Measurements from ENCODE around the gene EIF4G3. TPM values are rescaled to one million over a fixed set of nuclear protein-coding genes. Genes with fewer than 3 reads are reported as not detected.
"Not testable (repeated sequence)": the region's sequence is repeated elsewhere in the genome, so short reads cannot be mapped to it uniquely, and the experiment has no call there.

EIF4G3 gene
- total RNA-seq, 1 experiment from 2014 or later, result 55.4 TPM

DNA sequence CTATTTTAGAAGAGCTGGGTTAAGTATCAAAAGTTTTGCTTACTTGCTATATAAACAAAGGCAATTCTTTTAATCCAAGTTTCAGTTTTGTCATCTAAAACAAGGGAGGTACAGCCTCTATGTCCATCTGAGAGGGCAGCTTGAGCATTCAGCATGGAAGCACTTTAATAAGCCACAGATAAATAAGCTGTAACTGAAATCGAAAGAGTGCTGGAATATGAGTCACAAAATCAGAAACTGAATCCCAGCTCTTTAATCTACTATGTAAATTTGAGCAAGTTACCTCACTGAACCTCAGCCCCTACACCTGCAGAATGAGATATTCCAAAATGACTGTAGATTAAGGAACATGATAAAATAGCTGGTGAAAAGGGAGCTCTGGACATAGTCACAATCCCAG lies 309.6 kb downstream of the EIF4G3 start:
- intact Hi-C loops (cut with micrococcal nuclease; ENCODE audit: unreplicated experiment), result no loop called here
- POLR2A ChIA-PET, result no interaction called here
- BruUV-seq (replicated peaks), result no TSS peak

GRCh38 chr1:20865001-20865400 lies 311.7 kb downstream of the EIF4G3 start:
- TF ChIP-seq, protein P1, sequence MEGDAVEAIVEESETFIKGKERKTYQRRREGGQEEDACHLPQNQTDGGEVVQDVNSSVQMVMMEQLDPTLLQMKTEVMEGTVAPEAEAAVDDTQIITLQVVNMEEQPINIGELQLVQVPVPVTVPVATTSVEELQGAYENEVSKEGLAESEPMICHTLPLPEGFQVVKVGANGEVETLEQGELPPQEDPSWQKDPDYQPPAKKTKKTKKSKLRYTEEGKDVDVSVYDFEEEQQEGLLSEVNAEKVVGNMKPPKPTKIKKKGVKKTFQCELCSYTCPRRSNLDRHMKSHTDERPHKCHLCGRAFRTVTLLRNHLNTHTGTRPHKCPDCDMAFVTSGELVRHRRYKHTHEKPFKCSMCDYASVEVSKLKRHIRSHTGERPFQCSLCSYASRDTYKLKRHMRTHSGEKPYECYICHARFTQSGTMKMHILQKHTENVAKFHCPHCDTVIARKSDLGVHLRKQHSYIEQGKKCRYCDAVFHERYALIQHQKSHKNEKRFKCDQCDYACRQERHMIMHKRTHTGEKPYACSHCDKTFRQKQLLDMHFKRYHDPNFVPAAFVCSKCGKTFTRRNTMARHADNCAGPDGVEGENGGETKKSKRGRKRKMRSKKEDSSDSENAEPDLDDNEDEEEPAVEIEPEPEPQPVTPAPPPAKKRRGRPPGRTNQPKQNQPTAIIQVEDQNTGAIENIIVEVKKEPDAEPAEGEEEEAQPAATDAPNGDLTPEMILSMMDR (IDR thresholded peaks at IDR 0.05; ENCODE audit: insufficient read depth in 1 of 2, low read depth in 1 of 2, low read length in 1 of 2, severe bottlenecking in 1 of 2, unreplicated experiment in 1 of 2), result no peak
- H3K36me3 ChIP-seq (ENCODE audit: control insufficient read depth, insufficient read depth, low read length), result no peaks in the 10 kb centered on the region
- no peaks in the 10 kb centered on the region for H3K27me3 Mint-ChIP-seq (ENCODE audit: insufficient read depth, unreplicated experiment)
- peaks cover 40% of the 10 kb centered on the region for H3K36me3 Mint-ChIP-seq (ENCODE audit: insufficient read depth, unreplicated experiment)
- no peaks in the 10 kb centered on the region for H3K4me1 ChIP-seq
- no peaks in the 10 kb centered on the region for H3K9me3 ChIP-seq
- no TSS peak for BruUV-seq (replicated peaks)
- H3K9me3 Mint-ChIP-seq (ENCODE audit: unreplicated experiment), result no peaks in the 10 kb centered on the region
- ChIA-PET CTCF (no interaction called here), POLR2A (interaction anchor here (0.7 kb wide), 1 partner anchor 171 kb away, joined by 3 read pairs; no protein-coding TSS in a partner anchor)
- peaks cover 6% of the 10 kb centered on the region for H3K4me1 Mint-ChIP-seq (ENCODE audit: low read depth, unreplicated experiment)
- no peak overlapping the region for H3K27ac Mint-ChIP-seq (ENCODE audit: unreplicated experiment)
- DNase-seq, result no peak
- H3K4me3 Mint-ChIP-seq (ENCODE audit: unreplicated experiment), result no peak overlapping the region
- H3K27me3 ChIP-seq (replicated peaks; ENCODE audit: control insufficient read depth, insufficient read depth, low read length), result no peaks in the 10 kb centered on the region
- intact Hi-C loops (cut with micrococcal nuclease; ENCODE audit: unreplicated experiment), result no loop called here
- no peak overlapping the region for H3K4me3 ChIP-seq (ENCODE audit: low read depth, low read length)

More for the DNA sequence above, 309.6 kb downstream of the EIF4G3 start:
- Mint-ChIP-seq H3K27ac (ENCODE audit: unreplicated experiment) (no peak overlapping the region), H3K36me3 (ENCODE audit: insufficient read depth, unreplicated experiment) (peaks cover 26% of the 10 kb centered on the region), H3K4me3 (ENCODE audit: unreplicated experiment) (no peak overlapping the region), H3K27me3 (ENCODE audit: insufficient read depth, unreplicated experiment) (no peaks in the 10 kb centered on the region), H3K4me1 (ENCODE audit: low read depth, unreplicated experiment) (peaks cover 6% of the 10 kb centered on the region), H3K9me3 (ENCODE audit: unreplicated experiment) (no peaks in the 10 kb centered on the region)
- DNase-seq, result no peak
- no peaks in the 10 kb centered on the region for H3K27me3 ChIP-seq (replicated peaks; ENCODE audit: control insufficient read depth, insufficient read depth, low read length)
- H3K4me3 ChIP-seq (ENCODE audit: low read depth, low read length), result no peak overlapping the region
- TF ChIP-seq, protein P1 (IDR thresholded peaks at IDR 0.05; ENCODE audit: insufficient read depth in 1 of 2, low read depth in 1 of 2, low read length in 1 of 2, severe bottlenecking in 1 of 2, unreplicated experiment in 1 of 2), result no peak
- no peaks in the 10 kb centered on the region for H3K36me3 ChIP-seq (ENCODE audit: control insufficient read depth, insufficient read depth, low read length)
- no peaks in the 10 kb centered on the region for H3K4me1 ChIP-seq
- no peaks in the 10 kb centered on the region for H3K9me3 ChIP-seq
- CTCF ChIA-PET, result no interaction called here

DNA sequence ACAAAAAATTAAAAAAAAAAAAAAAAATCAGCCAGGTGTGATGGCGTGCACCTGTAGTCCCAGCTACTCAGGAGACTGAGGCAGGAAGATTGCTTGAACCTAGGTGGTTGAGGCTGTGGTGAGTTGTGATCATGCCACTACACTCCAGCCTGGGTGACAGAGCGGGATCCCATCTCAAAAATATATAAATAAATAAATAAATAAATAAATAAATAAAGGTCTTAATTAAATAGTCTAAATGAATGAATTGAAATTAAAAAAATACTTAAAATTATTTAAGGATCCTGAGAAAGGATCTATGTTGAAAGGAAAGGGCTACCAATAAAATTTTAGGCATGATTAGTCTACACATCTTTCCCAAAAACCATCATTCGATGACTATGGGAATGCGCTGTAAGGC lies 322.2 kb downstream of the EIF4G3 start:
- H3K27me3 ChIP-seq (replicated peaks; ENCODE audit: control insufficient read depth, insufficient read depth, low read length), result no peaks in the 10 kb centered on the region
- BruUV-seq (replicated peaks), result no TSS peak
- no peak for DNase-seq
- Mint-ChIP-seq H3K4me3 (ENCODE audit: unreplicated experiment) (no peak overlapping the region), H3K27me3 (ENCODE audit: insufficient read depth, unreplicated experiment) (no peaks in the 10 kb centered on the region), H3K27ac (ENCODE audit: unreplicated experiment) (no peak overlapping the region), H3K9me3 (ENCODE audit: unreplicated experiment) (no peaks in the 10 kb centered on the region), H3K4me1 (ENCODE audit: low read depth, unreplicated experiment) (no peaks in the 10 kb centered on the region), H3K36me3 (ENCODE audit: insufficient read depth, unreplicated experiment) (peaks cover 39% of the 10 kb centered on the region)
- CTCF ChIA-PET, result no interaction called here
- H3K4me1 ChIP-seq, result no peaks in the 10 kb centered on the region
- POLR2A ChIA-PET, result no interaction called here
- intact Hi-C loops (cut with micrococcal nuclease; ENCODE audit: unreplicated experiment), result no loop called here
- H3K4me3 ChIP-seq (ENCODE audit: low read depth, low read length), result no peak overlapping the region
- H3K36me3 ChIP-seq (ENCODE audit: control insufficient read depth, insufficient read depth, low read length), result peaks cover 1% of the 10 kb centered on the region; the same call in 1 of the 2 replicates
- TF ChIP-seq, protein P1 (IDR thresholded peaks at IDR 0.05; ENCODE audit: insufficient read depth in 1 of 2, low read depth in 1 of 2, low read length in 1 of 2, severe bottlenecking in 1 of 2, unreplicated experiment in 1 of 2), result no peak
- no peaks in the 10 kb centered on the region for H3K9me3 ChIP-seq

DNA sequence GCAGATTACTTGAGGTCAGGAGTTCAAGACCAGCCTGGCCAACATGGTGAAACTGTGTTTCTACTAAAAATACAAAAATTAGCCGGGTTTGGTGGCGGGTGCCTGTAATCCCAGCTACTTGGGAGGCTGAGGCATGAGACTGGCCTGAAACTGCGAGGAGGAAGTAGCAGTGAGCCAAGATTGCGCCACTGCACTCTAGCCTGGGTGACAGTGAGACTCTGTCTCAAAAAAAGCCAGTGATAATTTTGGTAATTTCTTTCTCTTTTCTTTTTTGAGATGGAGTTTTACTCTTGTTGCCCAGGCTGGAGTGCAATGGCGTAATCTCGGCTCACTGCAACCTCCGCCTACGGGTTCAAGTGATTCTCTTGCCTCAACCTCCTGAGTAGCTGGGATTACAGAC lies 324.9 kb downstream of the EIF4G3 start:
- H3K9me3 Mint-ChIP-seq (ENCODE audit: unreplicated experiment); intact Hi-C loops (cut with micrococcal nuclease; ENCODE audit: unreplicated experiment); POLR2A ChIA-PET; DNase-seq; H3K4me1 Mint-ChIP-seq (ENCODE audit: low read depth, unreplicated experiment); H3K4me3 ChIP-seq (ENCODE audit: low read depth, low read length); H3K27me3 ChIP-seq (replicated peaks; ENCODE audit: control insufficient read depth, insufficient read depth, low read length); H3K9me3 ChIP-seq; H3K27me3 Mint-ChIP-seq (ENCODE audit: insufficient read depth, unreplicated experiment); H3K27ac Mint-ChIP-seq (ENCODE audit: unreplicated experiment); H3K4me3 Mint-ChIP-seq (ENCODE audit: unreplicated experiment); H3K4me1 ChIP-seq; H3K36me3 ChIP-seq (ENCODE audit: control insufficient read depth, insufficient read depth, low read length); BruUV-seq (replicated peaks); CTCF ChIA-PET: not testable (repeated sequence)
- H3K36me3 Mint-ChIP-seq (ENCODE audit: insufficient read depth, unreplicated experiment), result peaks cover 41% of the 10 kb centered on the region
